ENCODE data around the gene LZTFL1.

The LZTFL1 gene

GRCh38 chr3:45785605-45786150 is 56.2 kb downstream of the LZTFL1 start:
- DNase-seq = no peak

- DNase-seq = no peak
These were observed 58.3 kb downstream of the LZTFL1 start for GRCh38 chr3:45783667-45784066.

- DNase-seq = no peak
These were observed 59.5 kb downstream of the LZTFL1 start for GRCh38 chr3:45782381-45782780.

- DNase-seq = no peak
These were observed 60.1 kb downstream of the LZTFL1 start for GRCh38 chr3:45781841-45782240.

GRCh38 chr3:45781271-45781670 is 60.6 kb downstream of the LZTFL1 start:
- no peak for DNase-seq

- no peak for DNase-seq
These were observed 61.9 kb downstream of the LZTFL1 start for GRCh38 chr3:45779746-45780735.

GRCh38 chr3:45778761-45779201 is 63.1 kb downstream of the LZTFL1 start:
- no peak for DNase-seq

GRCh38 chr3:45777746-45778386 is 64.1 kb downstream of the LZTFL1 start:
- DNase-seq = no peak

- no peak for DNase-seq
These were observed 64.7 kb downstream of the LZTFL1 start for GRCh38 chr3:45777111-45777745.

GRCh38 chr3:45776611-45777010 is 65.3 kb downstream of the LZTFL1 start:
- DNase-seq = no peak

GRCh38 chr3:45776301-45776595 is 65.7 kb downstream of the LZTFL1 start:
- DNase-seq = no peak

GRCh38 chr3:45775571-45776300 is 66.2 kb downstream of the LZTFL1 start:
- no peak for DNase-seq

GRCh38 chr3:45774581-45775521 is 67.1 kb downstream of the LZTFL1 start:
- DNase-seq = no peak

GRCh38 chr3:45773714-45774449 is 68.0 kb downstream of the LZTFL1 start:
- no peak for DNase-seq
